ENCODE data around the gene ELFN1. TPM values are rescaled to one million over a fixed set of nuclear protein-coding genes. Genes with fewer than 3 reads are reported as not detected.

ELFN1 gene
- polyA plus RNA-seq, 1 of the 3 experiments (the other 2 are of a cell fraction) = 0.05 TPM

DNA sequence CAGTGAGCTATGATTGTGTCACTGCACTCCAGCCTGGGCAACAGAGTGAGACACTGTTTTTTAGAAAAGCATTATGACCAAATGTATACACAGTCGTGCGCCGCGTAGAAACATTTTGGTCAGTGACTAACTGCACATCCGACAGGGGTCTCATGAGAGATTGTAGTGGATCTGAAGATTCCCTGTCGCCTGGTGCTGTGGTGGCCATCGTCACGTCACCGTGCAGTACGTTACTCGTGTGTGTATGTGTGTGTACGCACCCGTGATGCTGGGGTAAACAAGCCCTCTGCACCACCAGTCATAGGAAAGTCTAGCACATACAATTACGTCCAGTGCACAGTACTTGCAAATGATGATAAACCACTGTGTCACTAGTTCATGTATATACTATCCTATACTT is 109.4 kb downstream of the ELFN1 start (continued):
- TF ChIP-seq GATA2 (CRISPR knock-in tag; IDR thresholded peaks at IDR 0.05) (no peak), PBX3 (IDR thresholded peaks at IDR 0.05) (no peak), SMC3 (IDR thresholded peaks at IDR 0.05; ENCODE audit: low read depth, low read length) (no peak), ELF1 (IDR thresholded peaks at IDR 0.05) (no peak), CHD2 (IDR thresholded peaks at IDR 0.05; ENCODE audit: low read length, partially characterized antibody) (no peak), JUND (IDR thresholded peaks at IDR 0.05) (no peak), FOXJ3 (CRISPR knock-in tag; IDR thresholded peaks at IDR 0.05) (no peak), YY1 (IDR thresholded peaks at IDR 0.05; ENCODE audit: low read depth) (no peak), GABPA (IDR thresholded peaks at IDR 0.05; ENCODE audit: low read depth) (no peak), NRF1 (IDR thresholded peaks at IDR 0.05; ENCODE audit: low read depth, low read length) (no peak)
- TF ChIP-seq, protein P1, sequence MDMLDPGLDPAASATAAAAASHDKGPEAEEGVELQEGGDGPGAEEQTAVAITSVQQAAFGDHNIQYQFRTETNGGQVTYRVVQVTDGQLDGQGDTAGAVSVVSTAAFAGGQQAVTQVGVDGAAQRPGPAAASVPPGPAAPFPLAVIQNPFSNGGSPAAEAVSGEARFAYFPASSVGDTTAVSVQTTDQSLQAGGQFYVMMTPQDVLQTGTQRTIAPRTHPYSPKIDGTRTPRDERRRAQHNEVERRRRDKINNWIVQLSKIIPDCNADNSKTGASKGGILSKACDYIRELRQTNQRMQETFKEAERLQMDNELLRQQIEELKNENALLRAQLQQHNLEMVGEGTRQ (IDR thresholded peaks at IDR 0.05; ENCODE audit: borderline replicate concordance, low read depth, low read length) = no peak
- TF ChIP-seq, protein P2, sequence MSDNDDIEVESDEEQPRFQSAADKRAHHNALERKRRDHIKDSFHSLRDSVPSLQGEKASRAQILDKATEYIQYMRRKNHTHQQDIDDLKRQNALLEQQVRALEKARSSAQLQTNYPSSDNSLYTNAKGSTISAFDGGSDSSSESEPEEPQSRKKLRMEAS (IDR thresholded peaks at IDR 0.05; ENCODE audit: low read depth) = no peak

GRCh38 chr7:1781369-1781768 is 111.3 kb downstream of the ELFN1 start:
- no peak for DNase-seq
- H2AFZ ChIP-seq (ENCODE audit: low read depth) = no peak overlapping the region
- TF ChIP-seq FOXJ3 (CRISPR knock-in tag; IDR thresholded peaks at IDR 0.05) = no peak
- no peak for TF ChIP-seq RXRA (IDR thresholded peaks at IDR 0.05; ENCODE audit: borderline replicate concordance, low read depth)
- TF ChIP-seq FOSL2 (IDR thresholded peaks at IDR 0.05; ENCODE audit: borderline replicate concordance, low read depth) = no peak
- TF ChIP-seq TCF12 (IDR thresholded peaks at IDR 0.05) = no peak
- no peak for TF ChIP-seq RAD21 (IDR thresholded peaks at IDR 0.05; ENCODE audit: low read length)
- TF ChIP-seq, protein P2 (IDR thresholded peaks at IDR 0.05; ENCODE audit: low read depth) = no peak
- no peak for TF ChIP-seq GABPA (IDR thresholded peaks at IDR 0.05; ENCODE audit: low read depth)
- TF ChIP-seq CHD2 (IDR thresholded peaks at IDR 0.05; ENCODE audit: low read length, partially characterized antibody) = no peak
- no peak for TF ChIP-seq SMC3 (IDR thresholded peaks at IDR 0.05; ENCODE audit: low read depth, low read length)
- TF ChIP-seq, protein P3, sequence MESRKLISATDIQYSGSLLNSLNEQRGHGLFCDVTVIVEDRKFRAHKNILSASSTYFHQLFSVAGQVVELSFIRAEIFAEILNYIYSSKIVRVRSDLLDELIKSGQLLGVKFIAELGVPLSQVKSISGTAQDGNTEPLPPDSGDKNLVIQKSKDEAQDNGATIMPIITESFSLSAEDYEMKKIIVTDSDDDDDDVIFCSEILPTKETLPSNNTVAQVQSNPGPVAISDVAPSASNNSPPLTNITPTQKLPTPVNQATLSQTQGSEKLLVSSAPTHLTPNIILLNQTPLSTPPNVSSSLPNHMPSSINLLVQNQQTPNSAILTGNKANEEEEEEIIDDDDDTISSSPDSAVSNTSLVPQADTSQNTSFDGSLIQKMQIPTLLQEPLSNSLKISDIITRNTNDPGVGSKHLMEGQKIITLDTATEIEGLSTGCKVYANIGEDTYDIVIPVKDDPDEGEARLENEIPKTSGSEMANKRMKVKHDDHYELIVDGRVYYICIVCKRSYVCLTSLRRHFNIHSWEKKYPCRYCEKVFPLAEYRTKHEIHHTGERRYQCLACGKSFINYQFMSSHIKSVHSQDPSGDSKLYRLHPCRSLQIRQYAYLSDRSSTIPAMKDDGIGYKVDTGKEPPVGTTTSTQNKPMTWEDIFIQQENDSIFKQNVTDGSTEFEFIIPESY (IDR thresholded peaks at IDR 0.05; ENCODE audit: borderline replicate concordance, low read depth) = no peak
- TF ChIP-seq SIN3A (IDR thresholded peaks at IDR 0.05; ENCODE audit: borderline replicate concordance, low read depth, low read length) = no peak
- TF ChIP-seq YY1 (IDR thresholded peaks at IDR 0.05; ENCODE audit: low read depth) = no peak
- no peak for TF ChIP-seq PBX3 (IDR thresholded peaks at IDR 0.05)
- no peak for TF ChIP-seq TAF1 (IDR thresholded peaks at IDR 0.05; ENCODE audit: borderline replicate concordance, low read depth, low read length)
- TF ChIP-seq RFX5 (IDR thresholded peaks at IDR 0.05; ENCODE audit: low read length) = no peak
- TF ChIP-seq MEF2A (IDR thresholded peaks at IDR 0.05; ENCODE audit: borderline replicate concordance, low read depth) = no peak
- TF ChIP-seq, protein P1 (IDR thresholded peaks at IDR 0.05; ENCODE audit: borderline replicate concordance, low read depth, low read length) = no peak
- no peak for TF ChIP-seq FOXM1 (IDR thresholded peaks at IDR 0.05; ENCODE audit: low read depth)
- TF ChIP-seq TEAD4 (IDR thresholded peaks at IDR 0.05; ENCODE audit: borderline replicate concordance, insufficient read depth) = no peak
- ChIA-PET CTCF (no interaction called here), POLR2A (no interaction called here)
- H3K9me2 ChIP-seq = no peaks in the 10 kb centered on the region
- WGBS (ENCODE audit: low lambda C conversion rate) = 74% methylated on average over 12 of the region's 12 CpGs
- no peak overlapping the region for H3K4me3 ChIP-seq (ENCODE audit: low read depth in 2 of 2, low read length in 1 of 2)
- no peaks in the 10 kb centered on the region for H3K4me1 ChIP-seq (ENCODE audit: control insufficient read depth in 1 of 2, insufficient read depth in 2 of 2, low read depth in 1 of 2, low read length in 1 of 2)
- 0 out of 2 replicates have a peak, but pooled peaks cover 1% of the 10 kb centered on the region for H3K9me3 ChIP-seq
- no peaks in the 10 kb centered on the region for H3F3A ChIP-seq (replicated peaks; ENCODE audit: insufficient read depth)
- H4K20me1 ChIP-seq (ENCODE audit: insufficient read depth) = no peaks in the 10 kb centered on the region
- H3K4me2 ChIP-seq = no peak overlapping the region
- H3K27me3 ChIP-seq (ENCODE audit: insufficient read depth) = 0 out of 2 replicates have a peak, but pooled peaks cover 6% of the 10 kb centered on the region
- H3K27ac ChIP-seq (ENCODE audit: low read depth in 2 of 2, low read length in 1 of 2) = no peak overlapping the region
- H3K79me2 ChIP-seq (ENCODE audit: insufficient read depth) = no peaks in the 10 kb centered on the region
- H3K9ac ChIP-seq = no peak overlapping the region
- H3K36me3 ChIP-seq (replicated peaks in 1 of 2; ENCODE audit: control insufficient read depth in 1 of 2, insufficient read depth in 2 of 2, low read length in 1 of 2) = no peaks in the 10 kb centered on the region
